Body of pancreas (tissue), 4 donors: ENCODE results near the gene FGFR3. TPM values are rescaled to one million over a fixed set of nuclear protein-coding genes. Genes with fewer than 3 reads are reported as not detected.
A peak's percentile ranks its signal among the peaks of the same experiment; 100 is the strongest.

Experiments used
- ATAC-seq: fragments of 150-250 bp; one replicate; pipeline ENCODE4 v1.9.1; 2016
- DNase-seq, 4 donors: peaks; one replicate each; pipeline ENCODE4 v3.0.0-alpha.2; 2019
- H3K27ac ChIP-seq, 4 donors: fragments of 200-600 bp; sonication (generic); 1 replicate in 3 of 4; 2 replicates in 1 of 4; pipeline versions ENCODE4 v1.5.1 to v1.6.1; 2016 to 2019; ENCODE audit warnings: mild to moderate bottlenecking in 1 of 4, mixed read lengths in 1 of 4, moderate library complexity in 1 of 4
- H3K27me3 ChIP-seq, 2 donors: fragments of 200-600 bp; sonication (generic); one replicate each; pipeline ENCODE4 v1.6.0; 2016; ENCODE audit warnings: mild to moderate bottlenecking in 1 of 2
- H3K36me3 ChIP-seq, 2 donors: fragments of 200-600 bp; sonication (generic); replicated peaks in 1 of 2; 2 replicates each; pipeline ENCODE4 v1.5.1; 2016; ENCODE audit warnings: low read depth in 2 of 2; ENCODE audit not compliant: insufficient read depth in 1 of 2
- H3K4me1 ChIP-seq: fragments of 200-600 bp; sonication (generic); one replicate; pipeline ENCODE4 v1.6.0; 2016
- H3K4me3 ChIP-seq, 2 donors: fragments of 200-600 bp; sonication (generic); 1 replicate in 1 of 2; 2 replicates in 1 of 2; pipeline ENCODE4 v1.5.1; 2016 to 2019
- H3K9me3 ChIP-seq, 3 donors: fragments of 200-600 bp; sonication (generic); 1 replicate in 2 of 3; 2 replicates in 1 of 3; pipeline ENCODE4 v1.5.1; 2016
- CTCF ChIP-seq, 7 experiments: fragments of 450-650 bp in 4 of 7; fragments of 200-600 bp in 3 of 7; sonication (generic) in 3 of 7; IDR thresholded peaks; one replicate each; pipeline ENCODE4 v1.5.1; 2016 to 2019; ENCODE audit warnings: antibody characterized with exemption in 7 of 7
- POLR2A ChIP-seq, 3 donors: fragments of 450-650 bp; IDR thresholded peaks; one replicate each; pipeline ENCODE4 v1.6.1; 2016; ENCODE audit warnings: antibody characterized with exemption in 3 of 3, mild to moderate bottlenecking in 2 of 3
- WGBS, 2 donors: methylation state at CpG; one replicate each; pipeline ENCODE4 v1.1.5; 2017; 5-methylcytosine and 5-hydroxymethylcytosine counted together
- intact Hi-C: fragments of 100-400 bp; cut with DNase I; formaldehyde crosslinking; loops from one replicate; pipeline ENCODE4 v1.15.1; 2023
- total RNA-seq, 2 donors: library from RNA; depleted of rRNA; stranded (reverse); fragments of >200 nt; gene quantifications; one replicate each; pipeline ENCODE4 v1.1.0, GENCODE V29; 2016

FGFR3 gene
- total RNA-seq, 2 donors from 2014 or later = 114 to 196 TPM

GRCh38 chr4:1769692-1770091, 23.4 kb upstream of the FGFR3 start:
- H3K4me3 ChIP-seq = no peak overlapping the region
- H3K36me3 ChIP-seq = no peaks in the 10 kb centered on the region
- DNase-seq (no peak), ATAC-seq (no peak)
- TF ChIP-seq CTCF (IDR thresholded peaks at IDR 0.05) (no peak), POLR2A (IDR thresholded peaks at IDR 0.05) (no peak)
- H3K27ac ChIP-seq = peak overlapping the region; percentile 81 to 93 (median 90)
- H3K9me3 ChIP-seq = no peaks in the 10 kb centered on the region
- H3K4me1 ChIP-seq = peaks cover 85% of the 10 kb centered on the region
- no peaks in the 10 kb centered on the region for H3K27me3 ChIP-seq
- intact Hi-C loops = no loop called here
- 55 to 72% methylated on average over 2 to 6 of the region's 6 CpGs for WGBS, 2 donors

GRCh38 chr4:1770245-1770644, 22.8 kb upstream of the FGFR3 start:
- WGBS, 2 donors = 50 to 81% methylated on average over 13 to 27 of the region's 33 CpGs

GRCh38 chr4:1770791-1771231, 22.3 kb upstream of the FGFR3 start:
- H3K9me3 ChIP-seq = no peaks in the 10 kb centered on the region
- TF ChIP-seq POLR2A (IDR thresholded peaks at IDR 0.05) = no peak
- no peak for TF ChIP-seq CTCF (IDR thresholded peaks at IDR 0.05)
- no peak for ATAC-seq
- no peak overlapping the region for H3K4me3 ChIP-seq
- 71 to 85% methylated on average over 5 to 8 of the region's 11 CpGs for WGBS, 2 donors
- peaks cover 80% of the 10 kb centered on the region for H3K4me1 ChIP-seq
- no peak for DNase-seq
- intact Hi-C loops = no loop called here
- H3K27ac ChIP-seq = peak overlapping the region in 3 of 4 donors; percentile 90 to 93 (median 90)
- H3K27me3 ChIP-seq = no peaks in the 10 kb centered on the region
- H3K36me3 ChIP-seq = no peaks in the 10 kb centered on the region

More at GRCh38 chr4:1770245-1770644, 22.8 kb upstream of the FGFR3 start:
- peak overlapping the region; percentile 39 to 93 (median 90) for H3K27ac ChIP-seq
- no peak for TF ChIP-seq POLR2A (IDR thresholded peaks at IDR 0.05)
- TF ChIP-seq CTCF (IDR thresholded peaks at IDR 0.05) = no peak
- H3K36me3 ChIP-seq = no peaks in the 10 kb centered on the region
- H3K9me3 ChIP-seq = no peaks in the 10 kb centered on the region
- no peak overlapping the region for H3K4me3 ChIP-seq
- H3K4me1 ChIP-seq = peaks cover 80% of the 10 kb centered on the region
- DNase-seq (no peak), ATAC-seq (no peak)
- H3K27me3 ChIP-seq = no peaks in the 10 kb centered on the region
- intact Hi-C loops = no loop called here

- TF ChIP-seq POLR2A (IDR thresholded peaks at IDR 0.05) = no peak
- TF ChIP-seq CTCF (IDR thresholded peaks at IDR 0.05) = no peak
- DNase-seq (no peak), ATAC-seq (no peak)
- Histone ChIP-seq H3K27ac (peak overlapping the region in 3 of 4 donors; percentile 85 to 93 (median 90)), H3K27me3 (no peaks in the 10 kb centered on the region), H3K4me1 (peaks cover 83% of the 10 kb centered on the region), H3K4me3 (no peak overlapping the region), H3K36me3 (no peaks in the 10 kb centered on the region), H3K9me3 (no peaks in the 10 kb centered on the region)
- 68% methylated on average over 15 of the region's 28 CpGs; no CpG with 5 or more reads in 1 of the 2 donors for WGBS, 2 donors
- intact Hi-C loops = no loop called here
Observed at GRCh38 chr4:1771555-1772305, 21.4 kb upstream of the FGFR3 start.
